Measurements from ENCODE around the gene HIRIP3. TPM values are rescaled to one million over a fixed set of nuclear protein-coding genes. Genes with fewer than 3 reads are reported as not detected.
"Not testable (repeated sequence)": the region's sequence is repeated elsewhere in the genome, so short reads cannot be mapped to it uniquely, and the experiment has no call there.

The HIRIP3 gene
- total RNA-seq, 1 donor from 2014 or later: 8.2 TPM

DNA sequence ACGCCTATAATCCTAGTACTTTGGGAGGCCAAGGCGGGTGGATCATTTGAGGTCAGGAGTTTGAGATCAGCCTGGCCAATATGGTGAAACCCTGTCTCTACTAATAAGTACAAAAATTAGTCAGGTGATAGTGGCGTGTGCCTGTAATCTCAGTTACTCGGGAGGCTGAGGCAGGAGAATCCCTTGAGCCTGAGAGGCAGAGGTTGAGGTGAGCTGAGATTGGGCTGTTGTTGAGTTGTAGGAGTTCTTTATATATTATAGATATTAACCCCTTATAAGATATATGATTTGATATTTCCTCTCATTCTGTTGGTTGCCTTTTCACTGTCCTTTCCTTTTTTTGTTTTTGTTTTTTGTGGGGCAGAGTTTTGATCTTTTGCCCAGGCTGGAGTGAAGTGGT, 35.6 kb downstream of the HIRIP3 start:
- DNase-seq (ENCODE audit: low read depth): not testable (repeated sequence)

DNA sequence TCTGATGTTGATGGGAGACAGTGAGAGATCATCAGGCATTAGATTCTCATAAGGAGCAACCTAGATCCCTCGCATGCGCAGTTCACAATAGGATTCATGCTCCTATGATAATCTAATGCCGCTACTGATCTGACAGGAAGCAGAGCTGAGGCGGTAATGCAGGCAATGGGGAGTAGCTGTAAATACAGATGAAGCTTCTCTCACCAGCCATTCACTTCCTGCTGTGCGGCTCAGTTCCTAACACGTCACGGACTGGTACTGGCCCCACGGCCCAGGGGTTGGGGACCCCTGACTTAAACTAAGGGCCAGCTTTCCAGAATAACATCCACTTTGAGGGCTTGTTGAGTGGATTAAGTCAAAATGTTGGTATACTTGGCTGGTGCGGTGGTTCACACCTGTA, 36.1 kb downstream of the HIRIP3 start:
- DNase-seq (ENCODE audit: low read depth): no peak

DNA sequence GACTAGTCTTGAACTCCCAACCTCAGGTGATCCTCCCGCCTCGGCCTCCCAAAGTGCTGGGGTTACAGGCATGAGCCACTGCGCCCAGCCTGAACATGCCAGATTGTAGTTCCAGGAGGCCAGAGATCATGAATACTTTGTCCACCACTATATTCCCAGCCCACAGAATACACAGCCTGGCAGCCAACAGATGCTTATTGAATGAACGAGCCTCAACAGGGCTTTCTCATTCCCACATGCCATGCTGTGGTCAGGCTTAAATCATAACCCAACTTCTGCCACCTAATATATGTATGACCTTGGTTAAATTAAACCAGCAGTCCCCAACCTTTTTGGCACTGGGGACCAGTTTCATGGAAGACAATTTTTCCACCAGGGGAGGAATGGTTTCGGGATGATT, 36.7 kb downstream of the HIRIP3 start:
- no peak for DNase-seq (ENCODE audit: low read depth)

DNA sequence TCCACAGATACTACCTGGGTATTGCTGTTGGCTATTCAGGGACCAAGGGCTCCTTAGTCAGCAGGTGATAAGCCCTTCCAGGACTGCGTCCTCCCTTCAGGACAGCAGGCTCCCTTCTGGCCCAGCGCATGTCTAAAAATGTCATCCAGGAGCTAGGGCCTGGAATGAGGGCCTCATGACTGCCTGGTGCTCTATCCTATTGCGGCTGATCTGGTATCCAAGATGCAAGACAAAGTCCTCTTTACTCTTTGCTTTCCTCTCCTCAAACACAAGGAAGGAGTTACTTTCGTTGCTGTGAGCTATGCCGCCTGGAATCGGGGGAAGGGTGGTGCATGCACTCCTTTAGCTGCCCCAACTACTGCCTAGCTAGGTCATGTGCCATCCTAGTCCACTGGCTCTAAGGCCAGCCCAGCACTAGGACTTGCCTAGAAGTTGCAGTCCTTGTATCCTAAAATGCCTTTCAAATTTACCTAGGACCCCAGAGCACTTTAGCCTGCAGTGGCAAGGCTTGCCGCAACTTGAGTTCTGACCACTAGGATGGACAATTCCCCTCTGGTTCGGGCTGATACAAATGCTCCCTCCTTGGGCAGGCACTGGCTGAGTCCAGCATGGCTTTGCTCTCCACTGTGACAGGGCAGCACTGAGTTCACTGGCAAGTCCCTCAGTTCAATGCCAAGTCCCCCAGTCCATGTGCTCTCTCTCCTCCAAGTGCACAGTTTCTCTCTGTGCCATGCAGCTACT, 43.6 kb downstream of the HIRIP3 start:
- no peak for DNase-seq (ENCODE audit: low read depth)

DNA sequence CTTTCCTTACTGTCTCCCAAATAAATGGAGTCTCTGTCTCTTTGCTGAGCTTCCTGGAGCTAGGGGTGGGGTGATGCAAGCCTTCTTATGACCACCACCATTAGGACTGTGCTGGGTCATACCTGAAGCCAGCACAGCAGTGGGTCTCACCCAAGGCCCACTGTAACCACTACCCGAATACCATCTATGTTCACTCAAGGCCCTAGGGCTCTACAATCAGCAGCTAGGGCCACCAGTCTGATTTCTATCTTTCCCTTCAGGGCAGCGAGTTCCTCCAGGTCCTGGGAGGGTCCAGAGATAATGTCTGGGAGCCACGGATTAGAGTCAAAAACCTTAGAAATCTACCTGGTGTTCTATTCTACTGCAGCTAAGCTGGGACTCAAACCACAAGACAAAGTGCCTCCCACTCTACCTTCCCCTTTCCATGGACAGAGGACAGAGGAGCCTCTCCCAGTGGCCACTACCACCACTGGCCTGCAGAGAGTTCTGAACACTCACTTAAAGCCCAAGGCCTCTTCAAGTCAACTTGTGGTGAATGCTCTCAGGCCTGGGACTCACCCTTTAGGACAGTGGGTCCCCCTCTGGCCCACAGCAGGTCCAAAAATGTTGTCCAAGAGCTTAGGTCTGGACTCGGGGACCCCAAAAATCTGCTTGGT, 44.5 kb downstream of the HIRIP3 start:
- DNase-seq (ENCODE audit: low read depth): no peak

DNA sequence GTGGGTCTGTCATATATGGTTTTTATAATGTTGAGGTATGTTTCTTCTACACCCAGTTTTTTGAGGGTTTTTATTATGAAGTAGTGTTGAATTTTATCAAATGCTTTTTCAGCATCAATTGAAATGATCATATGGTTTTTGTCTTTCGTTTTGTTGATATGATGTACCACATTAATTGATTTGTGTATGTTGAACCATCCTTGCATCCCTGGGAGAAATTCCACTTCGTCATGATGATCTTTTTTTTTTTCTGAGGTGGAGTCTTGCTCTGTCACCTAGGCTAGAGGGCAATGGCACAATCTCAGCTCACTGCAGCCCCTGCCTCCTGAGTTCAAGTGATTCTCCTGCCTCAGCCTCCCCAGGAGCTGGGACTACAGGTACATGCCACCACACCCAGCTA, 47.5 kb downstream of the HIRIP3 start:
- no peak for DNase-seq (ENCODE audit: low read depth)

DNA sequence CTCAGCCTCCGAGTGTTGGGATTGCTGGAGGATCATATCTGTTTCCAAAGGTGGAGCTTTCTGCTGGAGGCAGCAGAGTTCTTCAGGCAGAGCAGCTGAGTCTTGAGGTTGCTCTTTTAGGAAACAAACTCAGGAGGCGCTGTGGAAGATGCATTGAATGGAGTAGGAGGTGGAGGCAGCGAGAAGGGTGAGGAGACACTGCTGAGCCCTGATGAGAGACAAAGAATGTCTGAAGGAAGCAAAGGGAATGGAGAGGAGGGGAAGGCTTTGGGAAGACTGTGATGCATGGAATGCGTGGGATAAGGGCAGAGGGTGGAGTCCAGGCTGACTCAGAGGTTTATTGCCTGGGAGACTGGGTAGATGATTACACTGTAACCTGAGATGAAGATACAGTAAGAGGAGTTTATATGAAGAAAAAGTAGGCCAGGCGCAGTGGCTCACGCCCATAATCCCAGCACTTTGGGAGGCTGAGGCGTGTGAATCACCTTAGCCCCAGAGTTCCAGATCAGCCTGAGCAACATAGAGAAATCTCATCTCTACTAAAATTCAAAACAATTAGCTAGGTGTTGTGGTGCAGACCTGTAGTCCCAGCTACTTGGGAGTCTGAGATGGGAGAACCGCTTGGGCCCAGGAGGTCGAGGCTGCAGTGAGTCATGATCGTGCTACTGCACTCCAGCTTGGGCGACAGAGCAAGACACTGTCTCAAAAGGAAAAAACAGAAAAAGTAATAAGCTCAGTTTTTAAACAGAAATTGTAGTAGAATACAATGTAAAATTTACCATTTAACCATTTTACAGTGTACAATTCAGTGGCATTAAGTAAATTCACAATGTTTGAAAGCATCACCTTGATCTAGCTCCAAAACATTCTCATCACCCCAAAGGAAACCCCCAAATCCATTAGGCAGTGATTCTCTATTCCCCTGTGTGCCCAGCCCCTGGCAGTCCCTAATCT, 51.3 kb downstream of the HIRIP3 start:
- peak; percentile 99 for DNase-seq (ENCODE audit: low read depth)

Other genes with a start within 250 kb of the HIRIP3 start
- gene C16orf54, start 249.6 kb downstream of the HIRIP3 start, total RNA-seq: not detected in 2 replicates
- gene ZG16, start 217.4 kb downstream of the HIRIP3 start, total RNA-seq: not detected in 2 replicates
- gene KIF22, start 204.9 kb downstream of the HIRIP3 start, total RNA-seq: 14.0 and 29.5 TPM in 2 replicates
- 159 and 161 TPM in 2 replicates for gene MAZ, start 189.1 kb downstream of the HIRIP3 start, total RNA-seq
- gene PRRT2, start 183.4 kb downstream of the HIRIP3 start, total RNA-seq: 0.25 and 0.35 TPM in 2 replicates
- gene PAGR1, start 179.5 kb downstream of the HIRIP3 start, total RNA-seq: 17.7 and 19.6 TPM in 2 replicates
- gene MVP, start 175.2 kb downstream of the HIRIP3 start, total RNA-seq: 431 and 491 TPM in 2 replicates
- gene CDIPT, start 132.4 kb downstream of the HIRIP3 start, total RNA-seq: 69.1 and 114 TPM in 2 replicates
- 9.2 and 45.7 TPM in 2 replicates for gene SEZ6L2, start 96.1 kb downstream of the HIRIP3 start, total RNA-seq
- 15.8 and 33.3 TPM in 2 replicates for gene ASPHD1, start 95.1 kb downstream of the HIRIP3 start, total RNA-seq
- 12.5 and 13.2 TPM in 2 replicates for gene KCTD13, start 69.4 kb downstream of the HIRIP3 start, total RNA-seq
- 48.9 and 112 TPM in 2 replicates for gene TMEM219, start 33.5 kb downstream of the HIRIP3 start, total RNA-seq
- gene TAOK2, start 21.7 kb downstream of the HIRIP3 start, total RNA-seq: 52.4 and 80.9 TPM in 2 replicates
- gene INO80E, start 624 bp upstream of the HIRIP3 start, total RNA-seq: 27.7 and 48.1 TPM in 2 replicates
- gene DOC2A, start 15.4 kb upstream of the HIRIP3 start, total RNA-seq: 0.80 TPM in 1 of 2 replicates, not detected in the other
- not detected in 2 replicates for gene C16orf92, start 27.6 kb upstream of the HIRIP3 start, total RNA-seq
- 0.15 TPM in 1 of 2 replicates, not detected in the other for gene TLCD3B, start 35.7 kb upstream of the HIRIP3 start, total RNA-seq
- gene ALDOA, start 70.1 kb upstream of the HIRIP3 start, total RNA-seq: 525 and 1,258 TPM in 2 replicates
- 154 and 293 TPM in 2 replicates for gene PPP4C, start 80.4 kb upstream of the HIRIP3 start, total RNA-seq
- gene TBX6, start 96.3 kb upstream of the HIRIP3 start, total RNA-seq: 0.15 TPM in 1 of 2 replicates, not detected in the other
- gene YPEL3, start 100.6 kb upstream of the HIRIP3 start, total RNA-seq: 7.6 and 12.9 TPM in 2 replicates
- gene GDPD3, start 117.9 kb upstream of the HIRIP3 start, total RNA-seq: 0.15 TPM in 1 of 2 replicates, not detected in the other
- gene MAPK3, start 127.6 kb upstream of the HIRIP3 start, total RNA-seq: 11.6 and 11.9 TPM in 2 replicates
- 0.85 and 8.3 TPM in 2 replicates for gene CORO1A, start 188.0 kb upstream of the HIRIP3 start, total RNA-seq
- gene BOLA2B, start 198.0 kb upstream of the HIRIP3 start, total RNA-seq: 77.7 and 299 TPM in 2 replicates
- gene SLX1A, start 198.3 kb upstream of the HIRIP3 start, total RNA-seq: 8.1 and 24.5 TPM in 2 replicates
- gene SULT1A3, start 203.6 kb upstream of the HIRIP3 start, total RNA-seq: 0.35 and 1.9 TPM in 2 replicates

Data from renal cortical epithelial cell (primary cell).